Psoas muscle (tissue), 8 donors: Measurements from ENCODE around the gene CAND2. TPM values are rescaled to one million over a fixed set of nuclear protein-coding genes. Genes with fewer than 3 reads are reported as not detected.
A peak's percentile ranks its signal among the peaks of the same experiment; 100 is the strongest.
"Not testable (repeated sequence)": the region's sequence is repeated elsewhere in the genome, so short reads cannot be mapped to it uniquely, and the experiment has no call there.

Experiments used
- ATAC-seq, 4 donors: fragments of 200-7000 bp; cut with Tn5 transposase; one replicate each; pipeline ENCODE4 v1.9.1; 2020; ENCODE audit warnings: moderate library complexity in 3 of 4, mild to moderate bottlenecking in 2 of 4
- DNase-seq, 2 donors: peaks; one replicate each; pipeline ENCODE4 v3.0.0-alpha.2; 2020
- H3K27ac ChIP-seq: fragments of 200-600 bp; one replicate; pipeline ENCODE4 v1.8.0; 2022
- H3K27me3 ChIP-seq, 3 donors: fragments of 200-600 bp in 1 of 3; one replicate each; pipeline versions ENCODE4 v1.6.1 to v1.8.0; 2013 to 2022; ENCODE audit warnings: low read length in 2 of 3, mild to moderate bottlenecking in 2 of 3, moderate library complexity in 1 of 3; ENCODE audit not compliant: insufficient read depth in 3 of 3
- H3K36me3 ChIP-seq, 2 donors: fragments of 200-600 bp in 1 of 2; one replicate each; pipeline versions ENCODE4 v1.6.1 to v1.8.0; 2013 to 2022; ENCODE audit warnings: low read depth in 1 of 2, mild to moderate bottlenecking in 1 of 2, moderate library complexity in 1 of 2; ENCODE audit not compliant: insufficient read depth in 1 of 2
- H3K4me1 ChIP-seq: fragments of 200-600 bp; one replicate; pipeline ENCODE4 v1.8.0; 2022
- H3K4me3 ChIP-seq: fragments of 200-600 bp; one replicate; pipeline ENCODE4 v1.8.0; 2022; ENCODE audit warnings: mild to moderate bottlenecking
- H3K9me3 ChIP-seq: fragments of 200-600 bp; one replicate; pipeline ENCODE4 v1.8.0; 2022
- WGBS, 3 donors: extraction: QIAGEN DNeasy Blood & Tissue Kit; methylation state at CpG; one replicate each; pipeline versions ENCODE4 v1.1.6 to v1.1.7; 2013; 5-methylcytosine and 5-hydroxymethylcytosine counted together
- intact Hi-C, 2 donors: fragments of 100-400 bp; cut with DNase I; formaldehyde crosslinking; loops; one replicate each; pipeline versions ENCODE4 v1.11.0 to v1.14.2; 2022
- polyA plus RNA-seq, 3 donors: library from polyadenylated mRNA; stranded (reverse); fragments of 200-250 nt; gene quantifications; one replicate each; pipeline ENCODE4 v1.2.3, GENCODE V29; 2013
- total RNA-seq, 4 donors: library from RNA; stranded (reverse); fragmentation: NEBNext Ultra II Directional in 2 of 4; extraction: Animal tissue kit (Norgen Biotek cat#: 25700) in 2 of 4; gene quantifications; one replicate each; pipeline versions ENCODE4 v1.2.1 to v1.2.4, GENCODE V29; 2021 to 2023
- TF ChIP-seq, protein P1 (sequence below): fragments of 200-600 bp; IDR thresholded peaks from one replicate; pipeline ENCODE4 v1.8.0; 2022; ENCODE audit warnings: antibody characterized with exemption
- donor health status: healthy with polysubstance abuse.
- donor health status: DM: no; HTN: no; CAD: no; lungs with moderate emphysema.
- donor health status: Bipolar disorder and iron deficiency.
- donor health status: healthy.
- donor health status: DM: yes; HTN: yes; CAD: no.
- donor health status: DM: no; HTN: no; CAD: no.
- donor health status: DM: no; HTN: no; CAD: no.
- donor health status: DM: yes; HTN: yes; CAD: no.

The CAND2 gene
- total and polyA plus RNA-seq, 7 donors = 3.7 to 220 (median 128) TPM

DNA sequence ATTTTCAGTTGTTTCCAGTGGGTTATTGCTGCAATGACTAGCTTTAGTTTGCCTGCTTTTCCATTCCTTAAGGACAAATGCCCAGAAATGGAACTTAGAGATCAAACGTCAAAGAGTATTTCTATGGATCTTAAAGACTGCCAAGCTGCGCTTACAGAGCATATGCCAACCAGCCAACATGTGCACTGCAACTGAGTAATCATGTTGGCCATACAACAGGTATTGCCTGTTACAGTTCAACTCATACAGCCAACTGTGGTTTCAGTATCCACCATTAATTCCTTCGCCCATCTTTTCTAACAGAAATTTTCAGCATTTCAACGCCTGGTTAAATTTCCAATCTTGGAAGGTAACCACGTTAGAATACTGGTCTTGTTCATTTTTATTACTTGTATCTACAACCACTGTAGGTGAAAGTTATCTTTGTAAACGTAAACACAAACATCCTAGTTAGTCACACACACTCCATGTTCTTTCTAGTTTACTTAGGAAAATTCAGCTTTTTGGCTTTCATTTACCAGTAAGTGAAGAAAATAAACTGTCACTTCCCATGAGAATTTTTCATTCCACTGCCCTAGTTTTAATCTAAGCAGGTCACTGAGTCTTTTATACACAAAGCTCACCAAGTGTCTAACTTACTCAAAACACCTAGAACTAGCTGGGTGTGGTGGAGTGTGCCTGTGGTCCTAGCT, 41.0 kb downstream of the CAND2 start:
- Histone ChIP-seq H3K4me3 (peak overlapping the region; percentile 98), H3K9me3 (no peaks in the 10 kb centered on the region), H3K27ac (peak overlapping the region; percentile 42), H3K27me3 (no peaks in the 10 kb centered on the region), H3K4me1 (peaks cover 45% of the 10 kb centered on the region), H3K36me3 (peaks cover 38 to 77% of the 10 kb centered on the region in 2 donors)
- TF ChIP-seq, protein P1, sequence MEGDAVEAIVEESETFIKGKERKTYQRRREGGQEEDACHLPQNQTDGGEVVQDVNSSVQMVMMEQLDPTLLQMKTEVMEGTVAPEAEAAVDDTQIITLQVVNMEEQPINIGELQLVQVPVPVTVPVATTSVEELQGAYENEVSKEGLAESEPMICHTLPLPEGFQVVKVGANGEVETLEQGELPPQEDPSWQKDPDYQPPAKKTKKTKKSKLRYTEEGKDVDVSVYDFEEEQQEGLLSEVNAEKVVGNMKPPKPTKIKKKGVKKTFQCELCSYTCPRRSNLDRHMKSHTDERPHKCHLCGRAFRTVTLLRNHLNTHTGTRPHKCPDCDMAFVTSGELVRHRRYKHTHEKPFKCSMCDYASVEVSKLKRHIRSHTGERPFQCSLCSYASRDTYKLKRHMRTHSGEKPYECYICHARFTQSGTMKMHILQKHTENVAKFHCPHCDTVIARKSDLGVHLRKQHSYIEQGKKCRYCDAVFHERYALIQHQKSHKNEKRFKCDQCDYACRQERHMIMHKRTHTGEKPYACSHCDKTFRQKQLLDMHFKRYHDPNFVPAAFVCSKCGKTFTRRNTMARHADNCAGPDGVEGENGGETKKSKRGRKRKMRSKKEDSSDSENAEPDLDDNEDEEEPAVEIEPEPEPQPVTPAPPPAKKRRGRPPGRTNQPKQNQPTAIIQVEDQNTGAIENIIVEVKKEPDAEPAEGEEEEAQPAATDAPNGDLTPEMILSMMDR = no peak
- 42 to 73% (median 47%) methylated on average over 6 of the region's 6 CpGs for WGBS, 3 donors
- DNase-seq (no peak), ATAC-seq (no peak)
- intact Hi-C loops = no loop called here

DNA sequence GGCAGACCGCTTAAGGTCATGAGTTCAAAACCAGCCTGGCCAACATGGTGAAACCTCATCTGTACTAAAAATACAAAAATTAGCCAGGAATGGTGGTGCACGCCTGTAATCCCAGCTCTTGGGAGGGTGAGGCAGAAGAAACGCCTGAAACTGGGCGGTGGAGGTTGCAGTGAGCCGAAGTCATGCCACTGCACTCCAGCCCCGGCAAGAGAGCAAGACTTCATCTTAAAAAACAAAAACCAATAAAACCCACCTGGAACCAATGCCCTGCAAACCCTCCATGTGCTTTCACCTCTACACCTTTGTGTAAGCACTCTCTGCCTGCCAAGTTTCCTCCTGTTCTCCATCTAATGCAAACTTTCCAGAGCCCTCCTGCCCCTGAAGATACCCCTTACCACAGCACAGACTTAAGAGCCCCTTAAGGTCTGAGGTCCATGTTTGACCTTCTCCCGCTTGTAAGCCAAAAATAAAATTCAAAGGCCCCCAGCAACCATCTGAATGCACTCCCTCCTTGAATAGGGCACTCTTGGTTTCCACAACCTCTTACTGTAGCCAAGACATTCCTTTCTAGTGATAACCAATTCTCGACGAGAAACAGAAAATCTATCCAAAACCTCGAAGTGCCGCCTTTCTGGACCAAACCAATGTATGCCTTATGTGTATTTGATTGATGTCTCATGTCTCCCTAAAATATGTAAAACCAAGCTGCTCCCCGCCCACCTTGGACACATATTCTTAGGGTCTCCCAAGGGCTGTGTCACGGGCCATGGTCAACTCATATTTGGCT, 41.9 kb downstream of the CAND2 start:
- Histone ChIP-seq H3K27me3 (no peaks in the 10 kb centered on the region), H3K9me3 (no peaks in the 10 kb centered on the region), H3K4me3 (peak overlapping the region; percentile 98), H3K27ac (peak overlapping the region; percentile 42), H3K36me3 (peaks cover 34 to 68% of the 10 kb centered on the region in 2 donors), H3K4me1 (peaks cover 45% of the 10 kb centered on the region)
- intact Hi-C loops = no loop called here
- WGBS, 3 donors = 51 to 70% (median 59%) methylated on average over 13 of the region's 13 CpGs
- DNase-seq (no peak), ATAC-seq (no peak)
- TF ChIP-seq, protein P1 = no peak

DNA sequence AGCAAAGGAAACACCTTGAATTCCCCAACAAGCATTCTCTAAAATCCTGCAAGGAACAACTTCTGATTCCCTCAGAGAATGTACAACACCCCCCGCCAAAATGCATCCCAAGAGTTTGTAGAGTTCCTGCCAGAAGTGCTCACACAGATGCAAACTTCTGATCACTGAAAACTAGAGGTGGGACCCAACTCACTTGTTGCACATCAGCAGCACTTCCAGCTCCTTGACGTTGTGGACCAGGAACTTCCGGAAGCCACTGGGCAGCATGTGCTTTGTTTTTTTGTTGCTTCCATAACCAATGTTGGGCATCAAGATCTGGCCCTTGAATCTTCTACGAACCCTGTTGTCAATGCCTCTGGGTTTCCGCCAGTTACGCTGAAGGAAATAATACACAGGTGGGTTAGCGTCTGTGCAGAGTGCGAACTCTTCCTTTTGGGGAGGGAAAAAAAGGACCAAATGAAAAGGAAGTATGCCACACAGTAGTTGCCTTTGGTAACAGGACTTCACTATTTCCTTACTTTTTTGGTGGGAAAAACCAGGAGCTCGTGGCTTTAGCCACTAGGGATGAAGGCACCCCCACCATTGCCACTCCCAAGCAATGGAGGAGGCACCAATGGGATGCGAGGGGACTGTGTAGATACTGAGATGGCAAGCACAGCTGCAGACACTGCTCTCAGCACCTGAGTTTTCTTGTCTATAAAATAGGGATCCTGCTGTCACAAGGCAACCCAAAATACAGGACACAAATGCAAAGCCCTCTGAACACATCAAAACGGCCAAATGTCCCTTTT, 42.9 kb downstream of the CAND2 start:
- intact Hi-C loops = no loop called here
- WGBS, 3 donors = 63 to 72% (median 69%) methylated on average over 11 of the region's 11 CpGs
- Histone ChIP-seq H3K9me3 (no peaks in the 10 kb centered on the region), H3K27ac (peak overlapping the region; percentile 85), H3K4me3 (peak overlapping the region; percentile 98), H3K27me3 (no peaks in the 10 kb centered on the region), H3K4me1 (peaks cover 45% of the 10 kb centered on the region), H3K36me3 (peaks cover 27 to 58% of the 10 kb centered on the region in 2 donors)
- no peak for DNase-seq
- TF ChIP-seq, protein P1 = no peak
- ATAC-seq = no peak

DNA sequence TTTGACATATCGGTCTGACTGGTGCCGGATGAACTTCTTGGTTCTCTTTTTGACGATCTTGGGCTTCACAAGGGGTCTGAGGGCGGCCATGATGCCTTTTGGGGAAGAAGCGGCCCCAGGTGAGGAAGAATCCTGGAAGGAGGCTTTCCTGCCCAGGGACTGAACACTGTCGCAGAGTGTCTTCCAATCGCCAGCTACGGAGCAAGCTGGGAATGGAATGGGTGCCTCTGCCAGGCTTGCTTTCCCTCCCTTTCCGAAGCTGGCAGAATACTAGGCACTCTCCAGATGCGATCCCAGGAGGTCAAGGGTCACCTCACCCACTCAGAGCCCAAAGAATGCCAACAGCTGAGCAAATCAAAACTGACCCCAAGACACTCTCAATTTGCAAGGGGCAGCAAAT, 43.7 kb downstream of the CAND2 start:
- intact Hi-C loops, DNase-seq, H3K9me3 ChIP-seq, H3K27me3 ChIP-seq, ATAC-seq: not testable (repeated sequence)
- WGBS, 3 donors = 44 to 46% (median 45%) methylated on average over 10 of the region's 10 CpGs
- Histone ChIP-seq H3K36me3 (peaks cover 26 to 50% of the 10 kb centered on the region in 2 donors), H3K27ac (peak overlapping the region; percentile 85), H3K4me1 (peaks cover 42% of the 10 kb centered on the region), H3K4me3 (peak overlapping the region; percentile 98)
